Activated T-helper 17 cell treated with anti-CD3 and anti-CD28 coated beads, Interleukin-2, amount 50 U/mL, for 72 hours (primary cell): ENCODE data around the gene TUBG1. TPM values are rescaled to one million over a fixed set of nuclear protein-coding genes. Genes with fewer than 3 reads are reported as not detected.
"Not testable (repeated sequence)": the region's sequence is repeated elsewhere in the genome, so short reads cannot be mapped to it uniquely, and the experiment has no call there.

ENCODE experiments used
- ATAC-seq: fragments of 150-1000 bp; cut with Tn5 transposase; replicated peaks from 2 replicates; pipeline ENCODE4 v1.10.0; 2021; ENCODE audit warnings: mild to moderate bottlenecking, moderate library complexity
- H3K27ac Mint-ChIP-seq: one replicate; pipeline ENCODE4 v1.8.0; 2022; ENCODE audit warnings: mixed read lengths
- H3K27me3 Mint-ChIP-seq: one replicate; pipeline ENCODE4 v1.8.0; 2022; ENCODE audit warnings: mixed read lengths
- H3K36me3 Mint-ChIP-seq: one replicate; pipeline ENCODE4 v1.8.0; 2022; ENCODE audit warnings: low read depth, mild to moderate bottlenecking, mixed read lengths
- H3K4me1 Mint-ChIP-seq: one replicate; pipeline ENCODE4 v1.8.0; 2022; ENCODE audit warnings: mixed read lengths
- H3K4me3 Mint-ChIP-seq: one replicate; pipeline ENCODE4 v1.8.0; 2022; ENCODE audit warnings: mild to moderate bottlenecking, mixed read lengths
- H3K9me3 Mint-ChIP-seq: one replicate; pipeline ENCODE4 v1.8.0; 2022; ENCODE audit warnings: mixed read lengths
- total RNA-seq, 2 donors: library from RNA; stranded (reverse); gene quantifications; one replicate each; pipeline ENCODE4 v1.2.3, GENCODE V29; 2022

The TUBG1 gene
- total RNA-seq, 2 donors from 2014 or later, result 55.8 to 88.4 TPM

DNA sequence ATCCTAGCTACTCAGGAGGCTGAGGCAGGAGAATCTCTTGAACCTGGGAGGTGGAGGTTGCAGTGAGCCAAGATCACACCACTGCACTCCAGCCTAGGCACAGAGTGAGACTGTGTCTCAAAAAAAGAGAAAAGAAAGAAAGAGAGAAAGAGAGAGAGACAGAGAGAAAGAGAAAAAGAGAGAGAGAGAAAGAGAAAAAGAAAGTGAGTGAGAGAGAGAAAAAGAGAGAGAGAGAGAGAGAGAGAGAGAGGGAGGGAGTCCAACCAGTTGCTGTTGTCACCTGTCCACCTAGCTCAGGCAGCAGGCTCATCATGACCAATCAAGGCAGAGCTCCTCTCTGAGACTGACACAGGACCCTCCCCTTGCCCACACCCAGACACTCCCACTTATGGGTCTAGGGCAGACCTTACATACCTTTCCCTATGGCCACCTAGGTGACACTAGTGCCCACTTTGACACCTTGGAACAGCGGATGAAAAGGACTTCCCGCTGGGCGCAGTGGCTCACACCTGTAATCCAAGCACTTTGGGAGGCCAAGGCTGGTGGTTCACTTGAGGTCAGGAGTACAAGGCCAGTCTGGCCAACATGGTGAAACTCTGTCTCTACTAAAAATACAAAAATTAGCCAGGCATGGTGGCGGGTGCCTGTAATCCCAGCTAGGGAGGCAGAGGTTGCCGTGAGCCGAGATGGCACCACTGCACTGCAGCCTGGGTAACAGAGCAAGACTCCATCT is 17.7 kb downstream of the TUBG1 start:
- H3K36me3 Mint-ChIP-seq, H3K27me3 Mint-ChIP-seq, H3K9me3 Mint-ChIP-seq, H3K27ac Mint-ChIP-seq, ATAC-seq, H3K4me1 Mint-ChIP-seq, H3K4me3 Mint-ChIP-seq: not testable (repeated sequence)

DNA sequence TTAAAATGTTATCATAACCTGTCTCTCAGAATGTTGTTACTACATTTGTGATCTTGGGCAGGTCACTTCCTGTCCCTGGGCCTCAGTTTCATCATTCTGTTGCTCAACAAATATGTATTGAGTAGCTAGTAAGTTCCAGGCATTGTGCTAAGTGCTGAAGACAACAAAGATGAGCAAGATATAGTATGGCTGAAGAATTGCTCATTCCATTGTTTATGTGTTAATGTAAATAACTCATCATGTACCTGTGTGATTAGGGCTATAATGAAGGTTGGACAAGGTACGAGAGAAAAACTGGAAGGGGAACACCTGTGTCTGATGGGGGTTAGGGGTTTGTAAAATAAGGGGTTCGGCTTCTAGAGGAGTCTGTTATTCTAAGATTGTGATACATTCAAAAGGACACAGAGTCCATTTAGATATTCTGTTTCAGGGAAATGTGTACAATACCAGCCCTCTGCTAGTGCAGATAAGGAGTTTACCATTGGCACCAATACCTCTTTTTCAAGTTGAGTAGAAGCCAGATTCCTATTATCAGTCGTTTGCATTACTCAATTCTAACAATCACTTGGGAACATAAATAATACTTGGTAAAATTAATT is 20.0 kb downstream of the TUBG1 start:
- Mint-ChIP-seq H3K27ac (no peak overlapping the region), H3K4me1 (no peaks in the 10 kb centered on the region), H3K9me3 (no peaks in the 10 kb centered on the region), H3K27me3 (no peaks in the 10 kb centered on the region), H3K36me3 (no peaks in the 10 kb centered on the region), H3K4me3 (no peak overlapping the region)
- ATAC-seq, result no peak

- Mint-ChIP-seq H3K4me1 (no peaks in the 10 kb centered on the region), H3K36me3 (no peaks in the 10 kb centered on the region), H3K9me3 (no peaks in the 10 kb centered on the region), H3K4me3 (no peak overlapping the region), H3K27ac (no peak overlapping the region), H3K27me3 (no peaks in the 10 kb centered on the region)
- no peak for ATAC-seq
Measured at GRCh38 chr17:42632949-42633444, 23.5 kb downstream of the TUBG1 start.

DNA sequence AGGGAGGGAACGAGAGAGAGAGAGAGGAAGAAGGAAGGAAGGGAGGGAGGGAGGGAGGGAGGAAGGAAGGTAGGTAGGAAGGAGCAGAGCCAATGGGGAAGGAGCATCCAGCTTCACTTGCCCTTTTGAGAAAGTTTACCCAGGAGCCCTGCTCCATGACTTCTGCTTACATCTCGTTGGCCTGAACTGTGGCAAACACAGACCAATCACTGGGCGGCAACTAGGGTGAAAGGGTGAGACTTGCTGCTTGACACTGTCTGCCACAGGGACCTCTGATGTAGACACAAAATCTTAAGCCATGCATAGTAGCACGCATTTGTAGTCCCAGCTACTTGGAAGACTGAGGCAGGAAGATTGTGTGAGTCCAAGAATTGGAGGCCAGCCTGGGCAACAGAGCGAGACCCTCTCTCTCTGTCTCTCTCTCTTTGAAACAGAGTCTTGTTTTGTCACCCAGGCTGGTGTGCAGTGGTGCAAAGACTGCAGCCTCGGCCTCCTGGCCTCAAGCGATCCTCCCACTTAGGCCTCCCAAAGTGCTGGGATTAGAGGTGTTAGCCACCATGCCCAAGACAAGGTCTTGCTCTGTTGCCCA is 30.1 kb downstream of the TUBG1 start:
- Mint-ChIP-seq H3K27me3 (peaks cover 9% of the 10 kb centered on the region), H3K27ac (no peak overlapping the region), H3K4me1 (no peaks in the 10 kb centered on the region), H3K36me3 (no peaks in the 10 kb centered on the region), H3K9me3 (no peaks in the 10 kb centered on the region), H3K4me3 (no peak overlapping the region)
- no peak for ATAC-seq

GRCh38 chr17:42640121-42640520 is 30.6 kb downstream of the TUBG1 start:
- Mint-ChIP-seq H3K4me1 (no peaks in the 10 kb centered on the region), H3K4me3 (no peak overlapping the region), H3K27ac (no peak overlapping the region), H3K36me3 (no peaks in the 10 kb centered on the region), H3K9me3 (no peaks in the 10 kb centered on the region), H3K27me3 (peaks cover 9% of the 10 kb centered on the region)
- ATAC-seq, result no peak

DNA sequence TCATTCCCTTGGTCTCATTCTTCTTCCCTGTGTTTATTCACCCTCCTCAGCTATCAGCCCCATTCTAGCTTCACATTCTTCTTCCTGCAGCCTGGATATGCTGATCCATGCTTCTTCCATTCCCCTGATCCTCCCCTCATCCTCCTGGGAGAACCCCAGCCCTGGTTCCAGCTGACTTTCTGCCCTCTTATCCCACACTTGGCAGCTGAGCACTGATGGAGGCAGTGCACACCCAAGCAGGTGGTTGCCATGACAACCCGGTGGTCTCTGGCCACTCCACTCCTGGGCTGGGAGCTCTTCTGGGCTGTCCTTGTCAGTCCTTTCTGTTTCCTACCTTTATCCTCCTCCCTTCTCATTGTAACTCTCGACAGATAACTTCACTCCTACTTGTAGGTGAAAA is 32.9 kb downstream of the TUBG1 start:
- no peak overlapping the region for H3K27ac Mint-ChIP-seq
- ATAC-seq, result no peak

GRCh38 chr17:42647778-42648177 is 38.3 kb downstream of the TUBG1 start:
- peak; percentile 21 for ATAC-seq
- H3K36me3 Mint-ChIP-seq, result no peaks in the 10 kb centered on the region
- H3K9me3 Mint-ChIP-seq, result no peaks in the 10 kb centered on the region
- H3K27me3 Mint-ChIP-seq, result peaks cover 9% of the 10 kb centered on the region
- H3K4me1 Mint-ChIP-seq, result peaks cover 4% of the 10 kb centered on the region
- H3K4me3 Mint-ChIP-seq, result no peak overlapping the region
- no peak overlapping the region for H3K27ac Mint-ChIP-seq

More for the DNA sequence above, 32.9 kb downstream of the TUBG1 start:
- H3K4me3 Mint-ChIP-seq, result no peak overlapping the region
- peaks cover 13% of the 10 kb centered on the region for H3K27me3 Mint-ChIP-seq
- no peaks in the 10 kb centered on the region for H3K4me1 Mint-ChIP-seq
- no peaks in the 10 kb centered on the region for H3K9me3 Mint-ChIP-seq
- H3K36me3 Mint-ChIP-seq, result no peaks in the 10 kb centered on the region

DNA sequence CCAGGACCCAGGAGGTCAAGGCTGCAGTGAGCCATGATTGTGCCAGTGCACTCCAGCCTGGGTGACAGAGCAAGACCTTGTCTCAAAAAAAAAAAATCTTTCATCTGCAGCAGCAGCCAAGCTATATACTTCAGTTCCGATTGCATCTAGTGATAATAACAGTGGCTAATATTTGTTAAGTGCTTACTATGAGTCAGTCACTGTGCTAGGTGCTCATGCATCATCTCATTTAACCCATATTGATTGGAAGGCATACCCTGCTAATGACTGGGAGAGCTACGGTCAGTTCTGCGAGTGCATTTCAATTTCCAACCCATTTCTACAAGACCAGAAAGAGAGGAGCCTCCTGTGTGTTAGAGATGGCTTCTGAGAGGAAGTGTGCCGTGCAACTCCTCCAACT is 41.9 kb downstream of the TUBG1 start:
- Mint-ChIP-seq H3K9me3 (no peaks in the 10 kb centered on the region), H3K27ac (no peak overlapping the region), H3K36me3 (no peaks in the 10 kb centered on the region), H3K27me3 (peaks cover 8% of the 10 kb centered on the region), H3K4me3 (no peak overlapping the region), H3K4me1 (peaks cover 14% of the 10 kb centered on the region)
- no peak for ATAC-seq

DNA sequence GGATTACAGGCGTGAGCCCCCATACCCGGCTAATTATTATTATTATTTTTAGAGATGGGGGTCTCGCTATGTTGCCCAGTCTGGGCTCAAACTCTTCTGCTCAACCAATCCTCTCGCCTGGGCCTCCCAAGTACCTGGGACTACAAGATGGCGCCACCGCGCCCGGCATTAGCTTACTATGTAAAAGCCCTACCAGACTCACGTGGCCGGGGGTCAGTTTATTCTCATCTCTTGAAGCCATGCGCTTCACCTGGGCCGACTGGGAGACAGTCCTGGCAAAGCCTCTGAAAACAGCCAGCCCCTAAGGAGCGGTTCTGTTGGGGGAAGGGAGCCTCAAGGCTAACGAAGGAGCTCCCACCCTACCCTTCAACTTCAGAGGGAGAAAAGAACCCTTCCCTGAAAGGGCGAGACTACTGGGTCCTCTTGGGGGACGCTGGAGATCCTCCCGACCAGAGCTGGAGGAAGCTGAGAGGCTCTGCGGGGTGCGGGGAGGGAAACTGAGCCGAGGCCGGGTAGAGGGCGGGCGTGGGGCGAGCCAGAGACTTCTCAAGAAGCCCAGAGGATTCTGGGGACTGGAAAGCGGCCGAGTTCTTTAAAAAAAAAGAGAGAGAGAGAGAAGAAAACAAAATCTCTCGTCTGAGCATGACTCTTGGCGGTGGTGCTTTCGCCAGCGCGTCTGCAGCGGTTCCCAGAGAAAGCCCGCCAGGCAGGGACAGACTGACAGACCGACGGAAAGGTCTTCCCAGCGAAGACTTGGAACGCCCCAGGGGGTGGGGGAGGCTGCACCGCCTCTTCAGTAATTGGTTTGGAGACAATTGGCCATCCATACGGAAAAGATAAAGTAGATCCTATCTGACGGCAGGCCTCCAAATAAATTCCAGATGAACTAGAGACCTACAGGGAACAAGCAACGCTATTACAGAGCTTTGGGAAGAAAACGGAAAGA is 44.0 kb downstream of the TUBG1 start:
- no peak for ATAC-seq
- Mint-ChIP-seq H3K27ac (no peak overlapping the region), H3K4me3 (no peak overlapping the region), H3K4me1 (peaks cover 20% of the 10 kb centered on the region), H3K9me3 (no peaks in the 10 kb centered on the region), H3K27me3 (peaks cover 8% of the 10 kb centered on the region), H3K36me3 (no peaks in the 10 kb centered on the region)

DNA sequence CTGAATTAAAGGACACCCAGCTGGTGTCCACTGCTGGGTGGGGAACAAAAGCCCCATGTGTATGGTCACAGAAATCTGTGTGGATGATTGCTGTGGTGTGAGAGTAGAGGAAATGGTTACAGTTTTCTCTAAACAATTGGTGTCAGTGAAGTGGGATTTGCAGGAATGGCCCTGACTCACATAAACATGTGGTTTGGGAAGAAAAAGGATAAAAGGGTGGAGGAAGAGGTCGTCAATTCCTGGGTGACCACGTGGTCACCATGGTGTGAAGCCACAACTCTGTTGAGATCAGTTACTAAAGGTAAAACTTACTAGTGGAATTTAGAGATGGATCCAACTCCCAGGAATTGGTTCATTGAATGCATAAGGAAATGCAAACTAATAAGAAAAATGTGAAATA is 46.0 kb downstream of the TUBG1 start:
- Mint-ChIP-seq H3K4me1 (peaks cover 20% of the 10 kb centered on the region), H3K36me3 (no peaks in the 10 kb centered on the region), H3K27ac (no peak overlapping the region), H3K9me3 (no peaks in the 10 kb centered on the region), H3K4me3 (peak overlapping the region; percentile 12), H3K27me3 (peaks cover 8% of the 10 kb centered on the region)
- no peak for ATAC-seq

GRCh38 chr17:42657824-42658588 is 48.5 kb downstream of the TUBG1 start:
- Mint-ChIP-seq H3K36me3 (no peaks in the 10 kb centered on the region), H3K4me1 (peaks cover 16% of the 10 kb centered on the region), H3K27ac (peak overlapping the region; percentile 90), H3K27me3 (peaks cover 4% of the 10 kb centered on the region), H3K9me3 (no peaks in the 10 kb centered on the region), H3K4me3 (peak overlapping the region; percentile 90)
- no peak for ATAC-seq

DNA sequence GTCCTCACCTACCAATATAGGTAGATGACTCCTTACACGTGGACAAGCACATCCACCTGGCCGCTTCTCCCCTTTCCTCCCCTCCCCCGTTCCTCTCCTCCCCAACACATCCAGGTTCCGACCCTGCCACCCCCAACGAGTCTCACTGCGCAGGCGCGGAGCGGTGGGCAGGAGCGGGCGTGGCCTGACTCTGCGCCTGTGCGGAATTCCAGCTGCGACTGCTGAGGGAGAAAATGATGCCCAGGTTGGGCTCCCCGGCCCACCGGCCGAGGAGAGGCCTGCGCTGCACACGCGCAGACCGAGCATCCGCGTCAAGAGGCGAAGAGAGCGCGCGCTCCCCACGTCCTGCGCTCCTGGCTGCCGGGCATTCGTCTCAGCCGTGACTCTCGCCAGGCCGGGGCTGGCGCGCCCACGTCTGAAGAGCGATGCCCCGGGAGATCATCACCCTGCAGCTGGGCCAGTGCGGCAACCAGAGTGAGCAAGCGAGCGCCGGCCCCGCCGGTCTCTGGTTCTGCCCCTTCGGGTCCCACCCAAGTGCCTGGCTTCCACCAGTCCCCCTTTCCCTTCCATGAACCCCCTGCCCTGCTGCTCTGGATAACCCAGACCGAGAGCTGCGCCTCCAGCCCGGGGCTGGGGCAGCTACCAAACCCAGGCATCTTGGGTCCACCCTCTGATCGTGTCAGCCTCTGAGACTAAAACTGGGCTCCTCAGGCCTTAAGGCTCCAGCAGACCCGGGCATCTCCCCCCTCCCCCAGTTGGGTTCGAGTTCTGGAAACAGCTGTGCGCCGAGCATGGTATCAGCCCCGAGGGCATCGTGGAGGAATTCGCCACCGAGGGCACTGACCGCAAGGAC is 49.8 kb downstream of the TUBG1 start, which contains the start of gene TUBG2:
TUBG2 (plus strand) TSS at position 206 of the 853 bp plus-strand sequence; CDS start at position 426, 220 bp downstream.
- peak; percentile 77 for ATAC-seq
- Mint-ChIP-seq H3K27me3 (no peaks in the 10 kb centered on the region), H3K4me1 (peaks cover 16% of the 10 kb centered on the region), H3K27ac (peak within 1 kb of the TSS; percentile 90), H3K9me3 (no peaks in the 10 kb centered on the region), H3K36me3 (peaks cover 2% of the 10 kb centered on the region), H3K4me3 (peak within 1 kb of the TSS; percentile 90)

DNA sequence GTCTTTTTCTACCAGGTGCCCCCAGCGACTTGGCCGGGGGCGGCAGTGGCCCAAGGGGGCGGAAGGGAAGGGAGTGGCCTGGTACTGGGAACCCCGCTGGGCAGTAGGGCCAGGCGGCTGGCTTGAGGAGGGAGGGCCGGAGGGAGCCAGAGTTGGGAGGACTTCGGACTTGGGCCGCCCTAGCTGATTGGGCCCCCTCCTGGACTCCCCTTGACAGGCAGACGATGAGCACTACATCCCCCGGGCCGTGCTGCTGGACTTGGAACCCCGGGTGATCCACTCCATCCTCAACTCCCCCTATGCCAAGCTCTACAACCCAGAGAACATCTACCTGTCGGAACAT is 50.4 kb downstream of the TUBG1 start:
- Mint-ChIP-seq H3K4me1 (peaks cover 16% of the 10 kb centered on the region), H3K4me3 (peak overlapping the region; percentile 90)
- H3K27me3 Mint-ChIP-seq, ATAC-seq, H3K9me3 Mint-ChIP-seq, H3K27ac Mint-ChIP-seq, H3K36me3 Mint-ChIP-seq: not testable (repeated sequence)
